Measurements from ENCODE around the gene CHD6. TPM values are rescaled to one million over a fixed set of nuclear protein-coding genes. Genes with fewer than 3 reads are reported as not detected.

Gene CHD6
- total RNA-seq, 1 experiment from 2014 or later = 98.5 TPM

- Mint-ChIP-seq H3K27ac (ENCODE audit: unreplicated experiment) (no peak overlapping the region), H3K27me3 (ENCODE audit: unreplicated experiment) (no peaks in the 10 kb centered on the region), H3K4me1 (ENCODE audit: low read depth, unreplicated experiment) (no peaks in the 10 kb centered on the region), H3K36me3 (ENCODE audit: insufficient read depth, unreplicated experiment) (peaks cover 20% of the 10 kb centered on the region), H3K4me3 (ENCODE audit: low read depth, unreplicated experiment) (no peak overlapping the region), H3K9me3 (ENCODE audit: low read depth, unreplicated experiment) (no peaks in the 10 kb centered on the region)
- TF ChIP-seq CTCF (IDR thresholded peaks at IDR 0.05; ENCODE audit: unreplicated experiment) = no peak
- DNase-seq = no peak
- CTCF ChIA-PET = no interaction called here
- intact Hi-C loops (cut with micrococcal nuclease; ENCODE audit: unreplicated experiment) = no loop called here
- no TSS peak for BruUV-seq (replicated peaks)
Observed at GRCh38 chr20:41458761-41459160, 159.4 kb downstream of the CHD6 start.

- no TSS peak for BruUV-seq (replicated peaks)
- Mint-ChIP-seq H3K36me3 (ENCODE audit: insufficient read depth, unreplicated experiment) (peaks cover 16% of the 10 kb centered on the region), H3K9me3 (ENCODE audit: low read depth, unreplicated experiment) (no peaks in the 10 kb centered on the region), H3K4me1 (ENCODE audit: low read depth, unreplicated experiment) (no peaks in the 10 kb centered on the region), H3K4me3 (ENCODE audit: low read depth, unreplicated experiment) (no peak overlapping the region), H3K27ac (ENCODE audit: unreplicated experiment) (no peak overlapping the region), H3K27me3 (ENCODE audit: unreplicated experiment) (no peaks in the 10 kb centered on the region)
- no peak for TF ChIP-seq CTCF (IDR thresholded peaks at IDR 0.05; ENCODE audit: unreplicated experiment)
- no peak for DNase-seq
- CTCF ChIA-PET = no interaction called here
- intact Hi-C loops (cut with micrococcal nuclease; ENCODE audit: unreplicated experiment) = no loop called here
Observed at GRCh38 chr20:41457173-41457857, 160.9 kb downstream of the CHD6 start.

DNA sequence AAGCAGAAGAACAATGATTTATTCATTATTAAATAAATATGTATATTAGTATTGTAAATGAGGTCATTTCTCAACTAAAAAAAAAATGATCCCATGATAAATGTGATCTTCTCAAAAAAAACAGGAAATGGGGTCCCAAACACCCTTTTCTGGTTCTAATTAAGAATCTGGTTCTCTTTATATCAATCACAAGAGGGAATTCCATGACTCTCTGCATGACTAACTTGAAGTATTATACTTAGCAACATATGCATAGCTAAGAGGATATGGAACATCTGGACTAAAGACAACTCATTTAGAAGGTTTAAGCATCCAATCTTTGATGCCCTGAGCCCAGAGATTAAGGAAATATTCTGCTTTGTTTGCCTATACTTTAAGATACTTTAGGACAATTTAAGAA lies 161.8 kb downstream of the CHD6 start:
- H3K27ac Mint-ChIP-seq (ENCODE audit: unreplicated experiment) = no peak overlapping the region
- CTCF ChIA-PET = no interaction called here

DNA sequence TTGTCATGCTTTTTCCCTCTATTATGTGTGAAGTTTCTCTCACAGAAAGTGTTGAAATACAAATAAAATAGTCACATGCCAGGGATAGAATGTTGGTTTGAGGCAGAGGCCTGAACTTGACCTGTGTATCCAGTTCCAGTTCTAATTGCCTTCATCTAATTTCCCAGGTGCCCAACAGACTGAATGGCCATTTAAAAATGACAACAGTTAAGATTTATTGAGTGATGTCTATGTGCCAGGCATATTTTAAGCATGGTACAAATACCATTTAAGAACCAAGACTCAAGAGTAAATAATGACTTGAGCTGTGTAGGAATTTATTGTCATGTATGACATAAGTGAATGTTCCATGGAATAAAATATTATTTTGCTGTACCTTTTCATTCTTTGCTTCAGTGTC lies 163.9 kb downstream of the CHD6 start:
- Mint-ChIP-seq H3K4me1 (ENCODE audit: low read depth, unreplicated experiment) (no peaks in the 10 kb centered on the region), H3K27me3 (ENCODE audit: unreplicated experiment) (no peaks in the 10 kb centered on the region), H3K36me3 (ENCODE audit: insufficient read depth, unreplicated experiment) (peaks cover 27% of the 10 kb centered on the region), H3K27ac (ENCODE audit: unreplicated experiment) (no peak overlapping the region), H3K9me3 (ENCODE audit: low read depth, unreplicated experiment) (no peaks in the 10 kb centered on the region), H3K4me3 (ENCODE audit: low read depth, unreplicated experiment) (no peak overlapping the region)
- CTCF ChIA-PET = no interaction called here
- no peak for DNase-seq
- BruUV-seq (replicated peaks) = no TSS peak
- TF ChIP-seq CTCF (IDR thresholded peaks at IDR 0.05; ENCODE audit: unreplicated experiment) = no peak
- intact Hi-C loops (cut with micrococcal nuclease; ENCODE audit: unreplicated experiment) = no loop called here

More for the DNA sequence above, 161.8 kb downstream of the CHD6 start:
- H3K36me3 Mint-ChIP-seq (ENCODE audit: insufficient read depth, unreplicated experiment) = peaks cover 17% of the 10 kb centered on the region
- H3K4me3 Mint-ChIP-seq (ENCODE audit: low read depth, unreplicated experiment) = no peak overlapping the region
- no peak for TF ChIP-seq CTCF (IDR thresholded peaks at IDR 0.05; ENCODE audit: unreplicated experiment)
- no peaks in the 10 kb centered on the region for H3K9me3 Mint-ChIP-seq (ENCODE audit: low read depth, unreplicated experiment)
- BruUV-seq (replicated peaks) = no TSS peak
- H3K27me3 Mint-ChIP-seq (ENCODE audit: unreplicated experiment) = no peaks in the 10 kb centered on the region
- intact Hi-C loops (cut with micrococcal nuclease; ENCODE audit: unreplicated experiment) = no loop called here
- H3K4me1 Mint-ChIP-seq (ENCODE audit: low read depth, unreplicated experiment) = no peaks in the 10 kb centered on the region
- no peak for DNase-seq

Data from Calu3 (cell line).